Right kidney (tissue), 9 donors: ENCODE data around the gene GKN2.

ENCODE experiments used
- DNase-seq: peaks from one replicate; pipeline ENCODE4 v3.0.0-alpha.2; 2016
- long read RNA-seq, 8 donors: transcript quantifications; one replicate each; lab custom pipeline, GENCODE V29; 2026

The GKN2 gene, protein sequence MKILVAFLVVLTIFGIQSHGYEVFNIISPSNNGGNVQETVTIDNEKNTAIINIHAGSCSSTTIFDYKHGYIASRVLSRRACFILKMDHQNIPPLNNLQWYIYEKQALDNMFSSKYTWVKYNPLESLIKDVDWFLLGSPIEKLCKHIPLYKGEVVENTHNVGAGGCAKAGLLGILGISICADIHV
- long read RNA-seq, donor 1: 0 reads
- long read RNA-seq, donor 2: 0 reads
- long read RNA-seq, donor 3: 0 reads
- long read RNA-seq, donor 4: 0 reads
- long read RNA-seq, donor 5: 0 reads
- long read RNA-seq, donor 6: 0 reads
- long read RNA-seq, donor 7: 0 reads
- long read RNA-seq, donor 8: 0 reads

DNA sequence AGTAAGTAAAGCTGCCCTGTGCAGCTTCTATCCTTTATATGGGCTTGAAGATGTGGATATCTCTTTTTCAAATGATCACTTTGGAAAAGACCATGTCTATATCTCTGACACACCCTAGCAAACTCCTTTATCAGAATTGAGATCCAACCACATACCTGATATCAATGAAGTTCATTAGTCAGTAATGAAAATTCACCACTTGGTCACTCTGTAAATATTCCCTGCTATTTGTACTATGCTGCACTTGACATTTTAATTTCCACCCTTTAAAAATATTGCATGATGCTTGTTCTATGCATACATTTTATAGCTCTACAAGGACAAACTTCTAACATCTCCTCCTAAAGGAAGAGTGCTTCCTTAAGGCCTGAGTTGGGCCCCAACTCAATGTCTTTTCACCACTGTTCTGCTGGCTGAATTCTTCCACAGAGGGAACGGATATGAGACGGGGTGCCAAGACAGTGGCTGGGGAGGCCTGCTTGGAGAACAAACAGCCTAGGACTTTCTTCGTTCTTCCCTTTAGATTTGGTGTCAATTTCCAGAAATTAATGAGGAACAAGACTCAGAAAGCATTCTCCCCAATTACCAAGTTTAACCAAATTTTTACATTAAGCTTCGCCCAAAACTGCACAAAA is at the start of gene GKN2:
Gene GKN2 (minus strand): TSS at position 7 of the 635 bp plus-strand sequence. CDS start 32 bp downstream, outside the sequence.
- no peak for DNase-seq

DNA sequence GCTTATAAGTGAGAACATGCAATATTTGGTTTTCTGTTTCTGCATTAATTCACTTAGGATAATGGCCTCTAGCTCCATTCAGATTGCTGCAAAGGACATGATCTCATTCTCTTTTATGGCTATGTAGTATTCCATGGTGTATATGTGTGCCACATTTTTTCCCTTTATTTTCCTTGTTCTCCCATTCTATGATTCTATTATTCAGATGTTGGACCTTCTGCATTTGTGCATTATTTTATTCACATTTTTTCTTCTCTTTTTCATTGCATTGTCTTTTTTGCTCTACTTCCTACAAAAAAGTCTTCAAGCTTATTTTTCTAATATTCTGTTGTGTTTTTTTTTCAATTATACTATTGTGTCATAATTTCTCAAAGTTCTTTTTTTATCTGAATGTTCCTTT is 49.2 kb upstream of the GKN2 start:
- no peak for DNase-seq

DNA sequence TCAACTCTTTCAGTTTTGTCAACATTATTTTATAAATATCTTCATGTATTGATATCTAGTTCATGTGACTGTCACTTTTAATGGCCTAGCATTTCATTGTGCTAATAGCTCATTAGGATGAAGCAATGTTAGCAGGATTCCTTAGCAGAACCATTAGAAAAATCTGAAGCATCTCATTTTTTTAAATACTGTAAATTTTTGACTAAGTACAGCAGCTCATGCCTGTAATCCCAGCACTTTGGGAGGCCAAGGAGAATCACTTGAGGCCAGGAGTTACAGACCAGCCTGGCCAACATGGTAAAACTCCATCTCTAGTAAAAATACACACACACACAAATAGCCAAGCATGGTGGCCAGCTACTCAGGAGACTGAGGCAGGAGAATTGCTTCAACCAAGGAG is 44.7 kb upstream of the GKN2 start:
- no peak for DNase-seq

DNA sequence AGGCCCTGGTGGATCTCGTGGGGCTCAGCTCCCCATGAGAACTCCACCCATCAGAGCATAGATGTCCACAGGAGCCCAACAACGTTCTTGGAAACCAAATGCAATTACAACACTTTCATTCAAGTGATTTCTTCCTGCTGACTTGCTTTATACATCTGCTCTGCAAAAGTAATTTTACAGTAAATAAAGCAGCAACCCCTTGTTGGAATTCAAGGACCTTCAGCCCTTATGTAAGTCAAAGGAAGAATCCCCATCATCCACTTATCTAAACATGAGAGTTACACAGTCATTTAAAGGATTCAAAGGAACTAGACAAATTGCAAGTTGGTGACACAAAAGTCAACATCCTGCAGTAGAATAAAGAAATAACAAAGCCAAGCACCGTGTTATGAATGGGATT is 43.2 kb upstream of the GKN2 start:
- no peak for DNase-seq

DNA sequence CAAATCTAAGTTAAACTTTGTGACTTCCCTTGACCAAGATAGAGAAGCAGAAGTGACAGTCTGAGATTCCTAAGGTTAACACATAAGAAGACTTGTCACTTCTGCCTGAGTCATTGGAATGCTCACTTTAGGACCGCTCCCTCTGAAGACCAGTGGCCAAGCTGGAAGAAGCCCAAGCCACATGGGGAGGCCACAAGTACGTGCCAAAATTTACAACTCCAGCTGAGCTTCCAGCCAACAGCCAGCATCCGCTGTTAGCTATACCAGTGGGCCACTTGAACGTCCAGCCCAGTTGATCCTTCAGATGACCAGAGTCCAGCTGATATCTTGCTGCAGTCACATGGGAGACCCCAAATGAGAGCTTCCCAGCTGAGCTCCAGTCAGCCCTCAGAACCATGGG is 42.2 kb upstream of the GKN2 start:
- DNase-seq: no peak

DNA sequence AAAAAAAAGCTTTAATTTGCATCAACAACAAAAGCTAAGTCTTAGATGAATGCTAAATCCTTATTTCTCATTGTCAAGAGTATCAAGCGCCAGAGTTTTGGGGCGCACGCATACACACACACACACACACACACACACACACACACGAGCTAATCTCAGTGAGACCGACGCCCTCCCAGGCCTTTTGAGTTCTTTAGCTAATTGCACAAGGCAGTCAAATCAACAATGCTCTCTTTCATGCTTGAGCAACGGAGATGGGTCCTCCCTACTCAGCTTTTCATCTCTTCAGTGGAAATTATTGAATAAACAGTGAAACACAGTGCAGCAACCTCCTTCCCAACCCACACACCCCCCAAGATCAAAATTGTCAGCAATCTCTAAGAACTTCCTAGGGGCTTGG is 41.0 kb upstream of the GKN2 start:
- DNase-seq: no peak

DNA sequence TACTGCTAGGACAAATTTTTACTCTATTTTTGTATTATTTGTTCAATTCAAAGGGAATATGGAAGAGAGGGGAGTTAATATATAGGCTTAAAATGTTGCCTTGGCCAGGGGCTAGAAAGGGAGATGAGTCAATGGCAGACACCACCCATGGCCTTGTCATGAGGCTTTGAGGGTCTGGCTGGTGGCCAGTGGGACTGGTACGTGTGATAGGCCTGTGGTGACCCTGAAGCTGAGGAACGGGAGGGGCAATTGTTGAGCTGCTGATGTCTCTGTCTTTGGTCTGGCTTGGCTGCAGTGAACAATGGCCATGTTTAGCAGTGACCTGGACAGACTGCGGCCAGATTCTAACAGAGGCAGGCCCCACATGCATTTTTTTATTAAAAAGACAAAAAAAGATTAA is 40.2 kb upstream of the GKN2 start:
- DNase-seq: no peak

DNA sequence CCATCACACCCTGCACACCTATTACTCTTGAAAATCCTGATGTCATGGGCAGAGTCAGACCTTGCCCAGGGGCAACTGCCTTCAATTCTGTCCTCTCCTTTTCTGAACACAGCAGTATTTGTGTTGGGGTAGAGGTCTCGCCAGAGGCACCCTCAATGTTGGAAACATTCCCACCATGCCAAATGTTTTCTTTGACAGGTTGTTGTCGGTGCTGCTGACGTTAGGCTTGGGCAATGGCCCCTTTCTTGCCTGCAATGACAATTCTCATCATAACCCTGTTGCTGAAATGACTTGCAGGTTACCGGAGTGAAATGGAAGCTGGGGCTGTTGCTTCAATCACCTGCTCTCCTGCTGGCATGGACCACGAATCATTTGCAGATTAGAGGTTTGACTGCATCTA is 39.6 kb upstream of the GKN2 start:
- DNase-seq: no peak

DNA sequence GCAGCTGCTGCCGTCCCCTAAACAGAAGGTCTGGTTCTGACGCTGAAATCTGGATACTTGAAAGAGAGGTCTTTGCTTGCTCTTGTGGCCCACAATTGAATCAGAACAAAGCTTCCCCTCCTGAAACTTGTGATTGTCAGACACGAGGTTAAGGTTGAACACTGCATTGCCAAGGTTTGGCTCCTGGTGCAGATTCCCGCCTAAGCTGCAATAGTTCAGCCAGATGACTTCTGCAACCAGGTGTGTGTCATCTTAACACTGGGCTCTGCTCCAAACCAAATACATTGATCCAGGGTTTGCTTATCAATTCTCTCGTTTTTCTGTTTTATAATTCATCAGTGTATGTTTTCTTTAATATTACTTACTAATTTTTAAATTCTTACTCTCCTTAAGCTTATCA is 36.3 kb upstream of the GKN2 start:
- DNase-seq: no peak

DNA sequence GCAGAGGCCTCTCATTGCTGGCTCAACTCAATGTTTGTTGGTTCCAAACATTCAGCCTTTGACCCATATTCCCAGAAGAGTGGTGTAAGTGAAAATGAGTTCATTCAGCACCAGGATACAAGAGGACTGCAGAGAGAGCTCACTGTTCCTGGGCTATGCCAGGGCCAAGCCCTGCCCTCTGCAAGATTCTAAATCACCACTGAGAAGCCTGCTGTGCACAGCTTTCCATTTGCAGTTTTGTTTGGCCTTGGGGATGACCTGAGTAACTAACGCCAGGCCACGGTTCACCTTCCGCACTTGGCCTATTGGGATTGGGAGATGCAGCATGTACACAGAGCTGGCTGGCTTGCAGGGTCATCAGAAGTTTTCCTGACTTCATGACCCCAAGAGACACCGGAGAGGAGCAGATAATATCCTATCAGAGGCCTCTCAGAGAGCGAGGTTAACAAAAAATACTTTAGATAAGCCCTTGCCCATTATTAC is 34.4 kb upstream of the GKN2 start:
- DNase-seq: no peak

DNA sequence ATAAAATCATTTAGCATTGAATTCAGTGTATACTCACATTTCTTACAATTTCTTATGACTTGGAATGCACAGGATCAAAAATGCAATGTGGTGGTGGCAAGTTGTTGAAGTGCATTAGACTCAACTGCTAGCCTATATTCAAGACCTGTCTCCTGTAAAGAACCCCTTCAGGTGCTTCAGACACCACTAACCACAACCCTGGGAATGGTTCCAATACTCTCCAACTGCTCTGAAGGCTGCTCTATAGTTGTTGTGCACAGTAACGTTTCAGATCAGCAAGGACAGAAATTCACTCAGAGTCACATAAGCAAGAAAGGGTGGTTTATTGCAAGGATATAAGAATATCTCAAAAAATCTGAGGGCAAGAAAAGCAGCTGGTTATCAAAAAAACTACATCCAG is 28.3 kb upstream of the GKN2 start:
- no peak for DNase-seq

DNA sequence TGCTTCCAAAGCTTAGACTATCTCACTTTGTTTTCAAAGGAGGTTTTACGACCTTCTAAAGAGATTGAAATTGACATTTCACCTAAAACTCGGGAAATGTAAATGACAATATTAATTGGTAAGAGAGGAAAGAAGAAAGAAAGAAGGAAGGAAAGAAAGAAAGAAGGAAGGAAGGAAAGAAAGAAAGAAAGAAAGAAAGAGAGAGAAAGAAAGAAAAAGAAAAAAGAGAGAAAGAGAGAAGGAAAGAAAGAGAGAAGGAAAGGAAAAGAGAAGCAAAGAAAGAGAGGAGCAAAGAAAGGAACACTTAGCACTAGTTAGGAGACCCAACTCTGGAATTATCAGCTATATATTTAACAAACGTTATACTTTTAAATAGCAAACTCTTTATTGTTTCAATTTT is 25.4 kb upstream of the GKN2 start:
- no peak for DNase-seq

DNA sequence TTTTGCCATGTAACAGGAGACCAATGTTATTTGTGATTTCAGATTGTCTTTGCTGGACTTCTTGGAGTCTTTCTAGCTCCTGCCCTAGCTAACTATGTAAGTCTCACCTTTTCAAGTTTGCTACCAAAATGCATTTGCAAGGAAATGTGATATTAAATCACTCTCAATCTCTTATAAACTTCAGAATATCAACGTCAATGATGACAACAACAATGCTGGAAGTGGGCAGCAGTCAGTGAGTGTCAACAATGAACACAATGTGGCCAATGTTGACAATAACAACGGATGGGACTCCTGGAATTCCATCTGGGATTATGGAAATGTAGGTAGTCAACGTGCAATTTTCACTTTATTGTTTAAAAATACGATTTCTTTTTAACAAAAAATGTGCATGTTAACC is 24.8 kb upstream of the GKN2 start:
- DNase-seq: no peak

DNA sequence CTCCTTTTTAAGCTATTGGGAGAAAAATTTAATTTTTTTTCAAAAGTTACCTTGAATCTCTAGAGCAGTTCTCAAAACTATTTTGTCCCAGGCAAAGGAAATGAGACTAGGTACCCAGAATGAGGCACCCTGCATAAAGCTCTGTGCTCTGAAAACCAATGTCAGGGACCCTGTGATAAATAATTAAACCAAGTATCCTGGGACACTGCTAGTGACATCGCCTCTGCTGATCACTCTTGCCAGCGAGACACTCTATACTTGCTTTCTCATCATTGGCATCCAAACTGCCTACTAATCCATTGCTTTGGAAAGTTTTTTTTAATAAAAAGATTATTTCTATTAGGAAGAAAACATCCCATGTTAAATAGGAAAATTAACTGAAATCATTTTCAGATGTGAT is 23.2 kb upstream of the GKN2 start:
- no peak for DNase-seq

DNA sequence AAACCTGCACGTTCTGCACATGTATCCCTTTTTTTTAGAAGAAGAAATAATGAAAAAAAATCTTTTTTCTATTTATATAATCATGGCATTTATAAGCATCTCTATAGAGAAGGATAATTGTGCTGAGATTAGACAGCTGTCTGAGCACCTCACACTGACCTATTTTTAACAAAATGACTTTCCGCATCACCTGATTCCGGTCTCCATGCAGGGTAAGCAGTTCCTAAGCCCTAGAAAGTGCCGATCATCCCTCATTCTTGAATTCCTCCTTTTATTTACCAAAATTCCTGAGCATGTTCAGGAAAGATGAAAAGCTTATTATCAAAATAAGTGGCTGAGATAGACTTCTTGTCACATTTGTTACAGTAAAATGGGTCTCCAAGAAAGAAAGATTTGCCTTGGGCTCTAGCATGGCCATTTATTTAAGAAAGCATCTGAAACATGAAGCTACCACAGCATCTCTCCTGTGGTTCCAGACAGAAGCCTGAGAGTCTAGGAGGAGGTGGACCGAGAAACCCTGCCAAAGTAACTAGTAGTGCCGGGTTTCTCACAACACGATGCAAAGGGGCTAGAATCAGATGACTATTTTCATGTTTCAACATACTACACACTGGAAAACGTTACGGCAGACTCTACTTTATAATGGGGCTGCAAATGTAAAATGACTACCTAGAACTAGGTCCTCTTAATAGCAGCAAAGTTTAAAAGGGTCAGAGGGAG is 22.4 kb upstream of the GKN2 start:
- no peak for DNase-seq

DNA sequence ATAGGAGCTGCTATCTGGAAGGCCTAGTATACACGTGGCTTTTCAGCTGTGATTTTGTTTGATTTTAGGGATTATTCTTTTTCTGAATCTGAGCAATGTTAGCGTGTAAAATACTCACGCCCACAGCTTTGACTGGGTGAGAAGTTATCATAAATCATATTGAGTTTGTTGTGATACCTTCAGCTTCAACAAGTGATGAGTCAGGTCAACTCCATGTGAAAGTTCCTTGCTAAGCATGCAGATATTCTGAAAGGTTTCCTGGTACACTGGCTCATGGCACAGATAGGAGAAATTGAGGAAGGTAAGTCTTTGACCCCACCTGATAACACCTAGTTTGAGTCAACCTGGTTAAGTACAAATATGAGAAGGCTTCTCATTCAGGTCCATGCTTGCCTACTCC is 21.6 kb upstream of the GKN2 start, which contains the start of gene GKN1:
Gene GKN1 (plus strand): TSS at position 386 of the 400 bp plus-strand sequence. CDS start 42 bp downstream, outside the sequence.
- no peak for DNase-seq

DNA sequence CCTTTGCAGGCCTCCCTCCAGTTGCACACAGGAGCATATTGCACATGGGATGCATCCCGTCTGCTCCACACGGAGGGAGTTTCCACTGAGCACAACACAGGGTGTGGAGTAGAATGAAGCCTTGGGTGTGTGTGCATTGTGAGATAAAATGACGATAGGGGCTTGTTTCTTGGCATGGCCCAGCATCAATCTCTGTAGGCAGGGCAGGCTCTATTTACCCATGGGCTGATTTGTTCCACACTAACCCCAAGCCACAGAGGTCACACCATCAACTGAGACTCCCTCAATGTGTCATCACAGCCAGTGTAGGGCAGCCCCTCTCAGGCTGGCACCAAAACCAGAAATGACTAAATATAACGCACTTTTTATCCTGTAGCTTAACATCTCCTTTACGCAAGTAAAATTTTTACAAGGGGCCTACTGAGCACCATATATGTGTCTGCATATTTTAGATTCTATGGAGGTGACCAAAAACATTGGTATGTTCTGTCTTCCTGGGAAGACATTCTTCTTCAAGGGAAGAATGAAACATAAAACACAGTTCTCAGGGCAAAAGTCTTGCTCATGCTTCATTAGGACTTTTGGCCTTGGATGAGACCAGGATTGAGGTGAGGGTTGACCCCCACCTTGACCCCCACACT is 19.0 kb upstream of the GKN2 start:
- no peak for DNase-seq

DNA sequence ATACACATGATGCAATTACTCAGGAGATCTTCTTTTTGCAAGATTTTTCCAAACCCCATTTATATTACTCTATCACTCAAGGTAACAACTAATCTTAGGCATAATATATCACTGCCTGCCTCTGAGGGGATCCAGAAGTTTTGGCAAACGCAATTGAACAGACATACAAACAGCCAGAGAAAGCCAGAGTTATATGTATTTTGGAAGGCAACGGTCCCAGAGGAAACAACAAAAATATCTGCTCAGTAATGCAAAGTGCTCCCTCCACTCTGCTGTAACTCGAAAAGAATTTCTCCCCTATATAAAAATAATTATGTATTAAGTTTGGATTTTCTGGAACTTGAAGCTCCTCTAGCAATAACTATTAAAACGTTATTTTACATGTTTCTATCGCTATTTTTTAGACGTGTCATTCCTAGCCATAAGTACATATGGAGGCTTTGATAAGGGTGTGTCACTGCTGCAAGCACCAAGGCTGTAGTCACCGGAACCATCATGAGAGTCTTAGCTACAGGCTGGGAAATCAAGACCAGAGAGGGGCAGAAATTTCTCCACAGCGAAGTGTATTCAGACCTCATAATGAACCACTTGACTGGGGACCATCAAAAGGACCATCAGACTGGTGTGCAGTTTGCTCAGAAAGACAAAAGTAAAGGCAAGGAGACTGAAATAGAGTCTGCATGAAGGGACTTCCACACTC is 18.0 kb upstream of the GKN2 start:
- no peak for DNase-seq

DNA sequence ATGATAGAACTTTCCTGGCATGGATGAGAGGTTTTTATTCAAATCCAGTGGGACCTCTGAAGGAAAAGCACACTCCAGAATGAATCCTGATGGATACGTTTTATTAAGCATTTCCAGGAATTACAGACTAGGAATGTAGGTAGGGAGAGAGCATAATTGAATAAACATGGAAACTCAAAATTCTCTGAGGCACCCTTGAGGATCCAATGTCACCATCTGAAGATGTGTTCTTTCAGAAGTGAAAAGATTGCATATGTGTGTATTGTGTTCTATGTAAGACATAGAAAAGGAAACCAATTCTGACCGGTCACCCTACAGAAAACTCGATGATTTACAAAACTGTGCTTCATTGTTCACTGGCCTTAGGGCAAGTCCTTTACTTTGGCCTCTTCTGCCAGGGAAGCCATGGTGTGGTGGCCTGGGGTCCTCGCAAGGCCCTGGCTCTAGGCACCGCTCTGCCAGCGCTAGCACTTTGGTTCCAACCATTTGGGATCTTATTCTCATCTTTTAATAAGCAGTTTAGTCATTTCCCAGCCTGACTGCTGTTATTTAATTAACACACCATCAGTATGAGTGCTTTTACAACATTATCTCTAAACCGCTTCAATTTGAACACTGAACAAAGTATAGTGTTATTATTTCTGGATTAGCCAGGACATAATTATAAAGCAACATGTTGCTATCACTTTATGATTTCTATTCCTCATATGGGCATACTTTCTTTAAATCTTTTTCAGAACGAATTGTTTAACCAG is 17.2 kb upstream of the GKN2 start:
- no peak for DNase-seq

DNA sequence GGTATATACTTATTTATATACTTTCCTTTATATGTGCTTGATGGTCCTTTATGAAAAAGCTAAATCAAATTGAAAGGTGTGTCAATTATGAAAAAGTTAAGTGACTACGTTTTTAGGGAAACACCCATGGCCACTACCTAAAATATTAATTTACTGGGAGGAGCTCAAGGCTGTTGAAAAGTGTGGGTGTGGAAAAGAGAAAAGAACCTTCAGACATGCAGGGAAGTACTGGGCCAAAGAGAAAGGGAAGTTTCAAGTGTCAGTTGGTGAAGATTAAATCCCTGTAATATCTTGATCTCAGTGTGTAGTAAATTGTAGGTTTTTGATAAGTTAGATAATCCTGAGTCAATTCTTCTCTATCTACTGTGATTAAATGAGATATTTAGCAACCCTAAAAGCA is 15.5 kb upstream of the GKN2 start:
- DNase-seq: no peak

DNA sequence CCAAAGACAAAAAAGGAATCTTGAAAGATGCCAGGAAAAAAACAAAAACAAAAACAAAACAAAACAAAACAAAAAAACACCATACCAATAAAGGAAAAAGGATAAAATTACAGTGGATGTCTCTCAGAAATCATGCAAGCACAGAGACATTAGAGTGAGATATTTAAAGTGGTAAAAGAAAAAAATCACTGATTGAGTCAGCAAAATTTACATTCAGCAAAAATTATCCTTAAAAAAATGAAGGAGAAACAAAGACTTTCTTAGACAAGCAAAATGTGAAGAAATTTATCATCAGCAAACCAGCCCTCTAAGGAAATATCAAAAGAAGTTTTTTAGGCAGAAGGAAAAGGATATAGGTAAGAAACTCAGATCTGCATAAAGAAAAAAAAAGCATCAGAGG is 11.6 kb upstream of the GKN2 start:
- DNase-seq: no peak

DNA sequence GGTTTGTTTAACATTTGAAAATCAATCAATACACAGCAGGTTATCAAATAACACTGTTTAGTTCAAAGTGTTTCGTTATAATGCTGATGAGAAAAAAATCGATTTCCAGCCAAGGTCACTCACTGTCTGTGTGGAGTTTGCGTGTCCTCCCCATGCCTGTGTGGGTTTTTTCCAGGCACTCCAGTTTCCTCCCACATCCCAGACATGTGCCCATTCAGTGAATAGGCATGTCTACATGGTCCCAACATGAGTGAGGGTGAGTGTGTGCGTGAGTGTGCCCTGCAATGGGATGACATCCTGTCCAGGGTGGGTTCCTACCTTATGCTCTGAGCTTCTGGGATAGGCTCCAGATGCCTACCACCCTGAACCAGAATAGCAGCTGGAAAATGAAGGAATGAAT is 8.7 kb upstream of the GKN2 start:
- DNase-seq: no peak
